GM12872 (cell line): ENCODE results near the gene AQP10.

Source experiments
- CTCF ChIP-seq: IDR thresholded peaks from 3 replicates; pipeline ENCODE4 v1.5.1; 2011; ENCODE audit warnings: low read depth, mild to moderate bottlenecking, low read length, moderate library complexity; ENCODE audit not compliant: insufficient read depth

AQP10 gene

GRCh38 chr1:154328318-154329151, 7.6 kb downstream of the AQP10 start:
- TF ChIP-seq CTCF, result no peak

- 0 out of 3 replicates have a peak, but pooled peaks have one; percentile 8 for TF ChIP-seq CTCF
Measured at GRCh38 chr1:154329152-154329521, 8.2 kb downstream of the AQP10 start.

- no peak for TF ChIP-seq CTCF
Measured at GRCh38 chr1:154329551-154330131, 8.7 kb downstream of the AQP10 start.

- no peak for TF ChIP-seq CTCF
Measured at GRCh38 chr1:154330669-154331068, 9.8 kb downstream of the AQP10 start.

GRCh38 chr1:154334079-154335024, 13.5 kb downstream of the AQP10 start:
- no peak for TF ChIP-seq CTCF

GRCh38 chr1:154335025-154335714, 14.3 kb downstream of the AQP10 start:
- peak; percentile 86 for TF ChIP-seq CTCF
